NCI-H510A (cell line): ENCODE results near the gene AHDC1.
A peak's percentile ranks its signal among the peaks of the same experiment; 100 is the strongest.

Source experiments
- DNase-seq: peaks from one replicate; lab custom pipeline; 2025; lab: John Stamatoyannopoulos, UW

Gene AHDC1

DNA sequence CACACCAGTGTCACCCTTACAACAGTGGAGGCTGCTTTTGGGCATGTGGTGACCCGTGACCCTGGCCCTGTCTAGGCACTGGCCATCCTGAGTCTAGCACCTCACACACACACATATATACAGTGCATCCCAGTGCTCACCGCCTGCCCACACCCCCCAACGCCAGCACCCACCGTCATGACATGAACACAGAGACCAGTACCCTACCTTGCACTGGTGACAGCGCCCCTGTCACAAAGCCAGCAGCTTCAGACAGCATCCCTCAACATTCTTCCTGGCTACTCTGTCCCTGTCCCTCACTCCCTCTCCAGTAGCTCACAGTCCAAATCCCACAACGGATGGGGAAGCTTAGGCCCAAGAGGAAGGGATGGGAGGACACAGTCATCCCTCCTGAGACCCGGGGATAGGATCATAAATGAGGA is 27.1 kb downstream of the AHDC1 start:
- DNase-seq, result no peak

DNA sequence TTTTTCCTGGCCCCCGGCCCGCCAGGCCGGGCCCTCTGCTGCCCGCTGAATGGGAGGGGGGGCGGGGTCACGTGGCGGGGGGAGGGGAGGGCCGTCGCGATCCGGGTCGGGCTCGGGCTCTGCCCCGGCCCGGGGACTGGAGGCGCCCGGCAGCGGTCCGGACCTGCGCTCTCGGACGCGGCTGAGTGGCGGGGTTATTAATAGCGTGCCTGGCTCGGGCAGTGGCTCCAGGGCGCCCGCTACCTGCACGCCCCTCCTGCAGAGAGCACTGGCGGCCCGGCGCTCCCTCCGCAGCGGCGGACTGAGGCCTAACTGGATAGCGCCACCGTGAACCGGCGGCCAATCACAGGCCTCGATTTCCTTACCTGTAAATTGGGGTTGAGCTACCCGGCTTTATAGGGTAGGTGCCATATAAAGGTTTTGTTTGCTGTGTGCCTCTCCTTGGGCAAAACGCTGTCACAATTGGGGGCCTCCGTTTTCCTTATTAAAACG is 28.1 kb downstream of the AHDC1 start:
- DNase-seq, result peak; percentile 71

DNA sequence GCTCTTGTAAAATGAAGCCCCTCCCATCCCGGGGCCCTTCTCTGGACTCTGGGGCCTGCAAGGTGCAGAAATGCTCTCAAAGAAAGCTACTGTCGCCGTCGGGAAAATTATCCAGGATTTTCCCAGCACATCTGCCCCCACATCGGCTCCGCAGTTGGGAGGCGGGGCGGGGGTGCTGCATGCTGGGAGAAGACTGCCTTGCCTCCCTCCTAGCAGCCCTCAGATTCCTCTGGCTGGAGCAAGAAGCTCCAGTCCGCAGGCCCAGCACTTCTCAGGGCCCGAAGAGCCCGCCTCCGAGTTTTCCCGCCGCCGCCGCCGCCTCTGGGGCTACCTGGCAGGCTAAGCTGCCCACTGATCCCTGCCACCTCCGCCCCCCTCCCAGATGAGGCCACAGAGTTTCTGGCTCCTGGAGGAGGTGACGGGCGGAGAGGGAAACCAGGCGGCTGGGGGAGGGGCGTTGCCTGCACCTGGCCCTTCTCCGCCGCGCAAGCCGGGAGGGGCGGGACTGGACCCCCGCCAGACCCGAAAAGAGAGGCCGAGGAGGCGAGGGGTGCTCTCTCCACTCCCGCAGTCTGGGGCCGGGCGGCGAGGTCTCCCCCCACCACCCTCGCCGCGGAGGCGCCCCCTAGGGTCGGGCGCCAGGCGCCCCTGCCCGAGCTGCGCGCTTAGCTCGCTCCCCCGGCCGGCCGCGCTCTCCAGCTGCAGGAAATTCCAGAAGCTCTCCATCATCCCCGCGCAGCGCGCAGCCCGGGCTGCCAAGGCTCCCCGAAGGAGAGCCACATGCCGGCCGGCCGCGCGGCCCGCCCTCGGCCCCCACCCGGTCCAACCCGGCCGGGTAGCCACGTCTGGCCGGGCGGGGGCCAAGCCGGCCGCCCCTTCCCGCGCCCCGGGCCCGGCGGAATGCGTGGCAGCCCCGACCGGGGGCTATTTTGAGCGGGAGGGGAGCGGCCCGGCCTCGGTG is 28.8 kb downstream of the AHDC1 start:
- DNase-seq, result peak; percentile 92

DNA sequence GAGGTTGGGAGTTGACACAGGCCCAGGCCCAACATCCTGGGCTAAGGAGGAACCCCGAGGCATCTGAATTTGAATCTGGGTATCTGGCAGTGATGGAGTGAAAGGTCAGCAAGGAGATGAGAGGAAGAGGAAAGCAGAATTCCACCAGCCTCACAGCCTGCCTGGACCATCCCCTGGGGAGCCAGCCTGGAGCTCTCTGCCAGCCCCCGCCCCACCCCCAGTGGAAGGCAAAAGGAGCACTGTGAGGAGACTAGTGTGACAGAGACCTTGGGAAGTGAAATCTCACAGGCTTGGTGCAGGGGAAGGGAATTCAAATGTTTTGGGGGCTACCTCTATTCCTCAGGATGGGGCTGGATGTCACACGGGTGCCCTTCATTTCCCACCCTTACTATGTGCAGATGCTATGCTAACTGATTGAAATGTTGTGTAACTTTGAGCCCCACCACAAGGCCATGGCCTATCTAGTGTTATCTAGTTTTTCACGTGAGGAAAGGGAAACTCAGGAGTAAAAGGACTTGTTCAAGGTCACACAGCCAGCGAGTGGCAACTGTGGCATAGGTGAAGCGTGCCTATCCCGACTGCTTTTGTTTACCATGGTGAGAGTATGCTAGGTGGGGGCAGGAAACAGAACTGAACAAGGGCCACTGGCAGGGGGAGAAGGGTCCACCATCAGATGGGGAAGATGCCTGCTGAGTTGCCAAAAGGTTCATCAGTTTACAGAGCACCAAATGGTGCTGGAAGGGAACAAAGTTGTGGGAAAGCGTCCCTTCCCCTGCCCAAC is 29.8 kb downstream of the AHDC1 start:
- no peak for DNase-seq

DNA sequence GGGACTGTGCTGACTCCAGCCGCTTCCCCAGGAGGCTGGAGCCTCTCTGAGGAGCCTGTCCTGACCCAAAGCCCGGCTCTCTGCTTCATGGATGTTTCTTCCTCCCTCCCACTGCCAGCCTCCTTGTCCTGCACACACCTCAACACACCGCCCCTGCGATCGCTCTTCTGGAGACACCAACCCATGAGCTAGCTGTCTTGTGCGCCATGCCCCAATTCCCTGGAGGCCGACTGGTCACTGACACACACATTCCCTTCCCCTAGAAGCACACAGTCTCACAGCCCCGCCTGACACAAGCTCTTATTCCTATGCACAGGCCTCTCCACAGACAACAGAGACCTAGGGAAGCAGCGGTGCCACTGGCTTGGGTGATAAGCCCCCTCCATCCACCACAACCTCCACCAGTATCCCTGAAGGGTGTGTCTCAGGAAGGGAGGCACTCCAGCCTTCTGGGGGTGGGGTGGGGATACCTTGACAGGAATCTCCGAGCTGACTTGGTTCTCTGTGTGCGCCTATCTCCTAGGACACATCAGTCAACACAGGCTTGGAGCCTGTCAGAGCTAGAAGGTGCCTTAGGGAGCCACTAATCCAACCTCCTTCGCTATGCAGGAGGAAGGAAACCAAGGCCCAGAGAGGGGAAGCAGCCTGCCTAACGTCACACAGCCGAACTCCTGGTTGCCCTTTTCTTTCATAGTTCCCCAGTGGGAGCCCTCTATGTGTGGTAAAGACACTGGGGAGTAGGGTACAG is 31.1 kb downstream of the AHDC1 start:
- DNase-seq, result no peak

DNA sequence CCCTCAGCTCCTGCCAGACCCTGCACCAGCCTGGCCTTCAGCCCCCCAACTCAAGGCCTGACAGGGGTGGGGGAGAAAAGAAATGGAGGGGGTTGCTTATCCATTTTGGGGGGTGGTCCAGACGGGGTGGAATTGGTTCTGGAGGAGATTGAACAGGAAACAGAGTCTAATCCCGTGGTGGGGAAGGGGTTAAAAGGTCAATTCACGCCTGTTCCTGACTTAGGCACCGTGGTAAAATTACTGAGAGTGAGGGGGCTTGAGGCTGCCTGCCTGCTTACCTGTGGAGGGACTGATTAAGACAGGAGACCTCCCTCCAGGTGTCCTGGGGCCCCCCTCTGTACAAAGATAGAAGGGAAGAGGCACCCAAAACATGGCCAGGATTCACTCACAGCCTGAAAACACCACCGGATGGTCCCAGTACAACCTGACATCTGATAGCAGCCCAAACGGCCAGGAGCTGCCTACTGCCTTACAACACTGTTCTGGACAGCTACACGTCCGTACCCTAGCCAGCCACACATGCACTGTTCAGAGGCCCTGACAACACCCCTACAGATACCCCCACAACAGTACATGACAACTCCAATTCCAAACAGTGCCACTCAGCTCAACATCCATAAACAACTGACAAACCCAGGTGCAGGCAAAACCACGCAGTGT is 31.8 kb downstream of the AHDC1 start:
- DNase-seq, result no peak

DNA sequence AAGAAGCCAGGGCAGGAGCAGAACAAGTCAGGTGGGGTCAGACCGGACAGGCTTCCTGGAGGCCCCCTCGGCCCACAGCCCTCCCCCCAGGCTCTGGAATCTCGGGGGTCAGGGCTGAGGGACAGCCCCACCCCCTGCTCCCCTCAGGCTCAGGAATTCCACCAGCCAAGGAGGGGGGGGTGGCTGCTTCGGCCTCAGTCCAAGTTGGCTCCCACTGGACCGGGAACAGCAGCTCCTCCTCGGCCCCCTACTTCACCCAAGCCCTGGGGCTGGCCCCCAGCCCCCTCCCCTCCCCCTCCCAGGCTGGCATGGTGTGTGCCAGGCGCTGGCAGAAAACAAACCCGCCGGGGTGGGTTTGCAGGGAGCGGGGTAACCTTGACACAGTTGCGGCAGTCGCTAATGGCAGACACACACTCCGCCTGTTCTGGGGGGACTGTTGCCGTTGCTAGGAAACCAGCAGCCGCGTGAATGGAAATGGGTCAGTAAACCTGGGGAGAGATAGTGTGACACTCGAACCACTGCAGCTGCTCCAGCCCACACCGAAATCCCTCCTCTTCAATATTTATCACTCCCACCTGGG is 32.4 kb downstream of the AHDC1 start:
- no peak for DNase-seq

DNA sequence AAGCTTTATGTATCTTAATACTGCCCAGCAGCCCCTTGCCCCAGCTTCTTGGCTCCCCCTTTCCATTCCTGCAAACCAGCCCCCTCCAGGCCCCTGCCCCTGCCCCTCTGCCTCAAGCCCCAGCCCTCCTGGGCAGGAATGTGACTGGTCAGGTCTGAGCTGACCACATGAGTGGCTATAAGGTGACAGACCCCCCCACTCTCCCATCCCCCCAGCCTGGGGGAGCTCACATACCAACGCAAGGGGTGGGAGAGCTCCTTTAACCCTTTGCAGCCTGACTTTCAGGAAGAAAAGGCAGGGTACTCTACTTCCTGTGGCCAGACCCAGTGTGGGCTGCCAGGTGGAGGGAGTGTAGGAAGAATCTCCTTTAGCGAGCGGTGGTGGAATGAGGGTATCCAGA is 33.2 kb downstream of the AHDC1 start:
- no peak for DNase-seq

DNA sequence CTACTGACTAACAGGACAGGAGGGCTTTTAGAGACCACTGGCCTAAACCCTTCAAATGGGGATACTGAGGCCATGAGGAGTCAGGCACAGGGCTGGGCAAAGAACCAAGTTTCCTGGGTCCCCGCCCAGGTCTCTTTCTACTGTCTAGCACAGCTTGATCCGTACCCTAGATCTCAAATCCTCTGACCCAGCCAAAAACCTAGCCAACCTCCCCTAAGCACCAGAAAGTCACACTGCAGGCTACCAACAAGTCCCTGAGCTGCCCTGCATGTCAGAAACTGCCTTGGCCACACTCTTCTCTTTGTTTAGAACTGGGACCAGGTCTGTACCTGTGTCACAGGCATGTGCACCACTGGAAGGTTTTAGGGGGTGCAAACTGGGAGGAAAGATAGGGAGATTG is 33.6 kb downstream of the AHDC1 start:
- no peak for DNase-seq

DNA sequence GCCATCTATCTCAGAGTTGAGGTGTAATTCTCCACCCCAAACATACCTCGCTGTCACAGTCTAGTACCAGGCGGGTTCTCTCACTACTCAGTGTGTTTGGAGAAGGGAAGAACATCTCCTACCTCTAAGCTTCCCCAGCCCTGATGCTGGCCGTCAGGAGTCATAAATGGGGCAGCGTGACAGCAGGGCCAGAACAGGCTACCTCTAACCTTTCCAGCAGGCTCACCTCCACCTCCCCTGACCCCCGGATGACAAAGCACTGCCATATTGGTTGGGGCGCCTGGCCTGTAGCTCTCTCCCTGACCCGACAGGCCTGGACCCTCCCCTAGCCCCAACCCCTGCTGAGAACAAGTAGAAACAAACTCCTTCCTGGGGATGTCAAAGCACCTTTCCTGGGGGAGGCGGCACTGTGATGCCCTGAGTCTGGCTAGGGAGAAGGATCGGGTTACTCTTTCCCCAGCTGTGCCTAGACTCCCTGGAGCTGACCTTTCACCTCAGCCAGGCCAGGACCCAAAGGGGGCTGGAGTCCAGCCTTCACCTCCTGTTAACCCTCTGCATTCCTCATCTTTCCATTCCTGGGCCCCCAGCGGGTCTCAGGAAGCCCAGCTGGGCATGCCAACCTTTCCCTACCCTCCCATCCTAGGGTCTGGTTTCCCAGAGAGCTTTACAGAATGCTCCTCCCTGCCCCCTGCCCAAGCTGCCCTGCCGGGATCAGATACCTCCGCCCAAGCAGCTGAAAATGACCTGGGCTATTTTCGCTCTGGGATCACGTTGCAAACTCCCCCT is 34.2 kb downstream of the AHDC1 start:
- no peak for DNase-seq

DNA sequence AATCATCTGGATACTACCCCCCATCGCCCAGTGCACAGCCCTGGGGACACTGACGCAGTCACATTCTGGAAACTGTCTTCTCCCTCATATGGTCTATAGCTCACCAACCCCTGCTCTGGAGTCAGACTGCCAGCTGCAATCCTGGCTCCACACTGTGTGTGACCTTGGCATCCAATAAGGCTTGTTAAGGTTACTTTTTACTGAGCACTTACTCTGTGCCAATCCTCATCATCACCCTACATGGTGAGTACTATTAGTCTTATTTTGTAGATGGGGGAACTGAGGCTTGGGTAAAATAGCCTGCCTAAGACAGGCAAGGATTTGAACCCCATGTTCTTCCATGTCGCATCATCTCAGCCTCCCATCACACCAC is 34.9 kb downstream of the AHDC1 start:
- no peak for DNase-seq

DNA sequence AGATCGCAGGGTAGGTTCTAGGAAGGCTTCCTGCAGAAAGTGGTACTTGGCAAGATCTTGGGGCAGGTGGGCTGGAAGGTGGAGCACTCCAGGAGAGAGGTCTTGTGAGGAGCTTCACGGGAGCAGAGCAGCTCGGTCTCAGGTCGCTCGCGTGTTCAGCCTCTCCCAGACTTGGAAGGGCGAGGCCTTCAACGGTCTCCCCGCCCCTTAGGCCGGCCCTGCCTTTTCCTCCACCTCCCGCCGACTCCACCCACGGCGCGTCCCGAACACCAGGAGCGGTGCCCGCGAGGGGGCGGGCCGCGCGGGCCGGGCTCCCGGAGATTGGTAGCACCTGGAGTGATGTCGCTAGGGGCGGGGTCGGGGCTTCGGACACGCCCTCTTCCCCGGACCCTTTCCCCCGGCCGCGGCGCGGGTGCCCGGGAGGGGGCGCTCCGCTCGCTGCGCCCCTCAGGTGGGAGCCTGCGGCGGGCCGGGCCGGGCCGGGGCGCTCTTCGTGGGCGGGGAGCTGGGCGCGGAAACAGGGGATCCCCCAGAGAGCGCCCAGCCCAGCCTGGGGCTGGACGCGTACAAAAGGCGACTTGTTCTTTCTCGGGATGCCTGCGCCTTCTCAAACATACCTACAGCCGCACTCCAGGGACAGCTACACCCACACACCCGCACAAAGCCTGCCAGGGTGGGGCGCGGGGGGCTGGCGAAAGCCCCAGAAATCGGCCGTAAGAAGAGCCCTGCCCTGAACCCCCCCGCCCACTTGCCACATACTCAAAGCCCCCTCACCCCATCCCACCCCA is 35.5 kb downstream of the AHDC1 start:
- DNase-seq, result no peak

DNA sequence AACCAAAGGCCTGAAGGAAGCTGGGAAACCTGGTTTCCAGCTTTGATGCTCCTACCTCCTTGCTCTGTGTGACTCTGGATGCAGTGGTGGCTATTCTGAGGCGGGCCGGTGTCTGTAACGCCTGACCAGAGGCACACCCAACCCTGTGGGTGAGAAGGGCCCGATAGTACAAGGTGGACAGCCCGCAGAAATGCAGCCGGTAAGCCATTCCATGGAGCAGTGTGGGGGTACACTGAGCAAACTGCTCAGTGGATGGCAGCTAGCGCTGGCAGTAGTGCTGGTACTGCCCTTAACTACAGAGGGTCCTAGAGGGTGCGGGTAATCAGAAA is 36.0 kb downstream of the AHDC1 start:
- DNase-seq, result no peak

DNA sequence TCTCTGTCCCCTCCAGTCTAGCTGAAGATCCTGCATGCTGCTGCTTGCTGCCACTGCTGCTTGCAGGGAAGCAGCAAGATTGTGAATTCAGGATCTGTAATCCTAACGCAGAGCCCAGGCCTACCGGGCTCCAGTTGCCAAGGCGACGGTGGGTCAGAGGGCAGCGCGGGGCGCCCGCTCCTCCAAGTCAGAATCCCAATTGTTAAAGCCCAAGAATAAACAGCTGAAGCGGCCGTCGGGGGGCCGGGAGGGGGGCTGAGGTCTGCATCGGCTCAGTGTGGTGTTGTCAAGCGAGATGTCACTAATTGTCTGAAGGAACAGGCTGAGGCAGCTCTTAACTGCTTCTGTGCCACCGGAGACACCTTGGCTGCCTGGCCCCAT is 36.8 kb downstream of the AHDC1 start:
- no peak for DNase-seq

DNA sequence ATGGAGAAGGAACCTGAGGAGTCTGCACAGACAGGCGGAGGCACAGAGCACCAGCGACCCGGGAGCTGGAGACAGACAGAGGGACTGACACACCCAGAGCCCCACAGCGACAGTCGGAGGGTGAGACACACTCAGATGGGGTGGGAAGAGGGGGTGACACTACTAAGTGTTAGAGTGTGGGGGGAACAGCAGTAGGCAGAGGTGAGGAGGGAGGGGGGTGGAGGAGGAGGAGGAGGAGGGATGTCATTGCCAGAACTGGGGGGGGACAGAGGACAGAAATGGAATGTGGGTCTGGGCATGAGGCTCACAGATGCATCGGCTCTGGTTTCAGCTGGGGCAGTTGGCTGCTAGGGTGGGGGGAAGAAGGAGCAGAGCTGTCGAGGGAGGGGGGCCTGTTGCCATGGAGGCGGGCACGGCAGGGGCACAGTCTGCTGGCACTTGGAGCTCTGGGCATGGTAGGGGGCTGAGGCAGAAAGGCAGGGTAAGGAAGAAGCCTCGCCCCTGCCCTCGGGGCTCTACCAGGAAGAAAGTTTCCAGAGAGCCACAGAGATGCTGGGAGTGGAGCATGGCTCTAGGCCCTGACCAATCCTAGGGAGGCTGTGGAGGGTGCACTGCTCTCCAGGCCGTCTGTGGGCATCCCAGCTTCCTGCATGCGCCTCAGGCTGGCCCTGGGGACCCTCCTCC is 37.3 kb downstream of the AHDC1 start:
- DNase-seq, result no peak

DNA sequence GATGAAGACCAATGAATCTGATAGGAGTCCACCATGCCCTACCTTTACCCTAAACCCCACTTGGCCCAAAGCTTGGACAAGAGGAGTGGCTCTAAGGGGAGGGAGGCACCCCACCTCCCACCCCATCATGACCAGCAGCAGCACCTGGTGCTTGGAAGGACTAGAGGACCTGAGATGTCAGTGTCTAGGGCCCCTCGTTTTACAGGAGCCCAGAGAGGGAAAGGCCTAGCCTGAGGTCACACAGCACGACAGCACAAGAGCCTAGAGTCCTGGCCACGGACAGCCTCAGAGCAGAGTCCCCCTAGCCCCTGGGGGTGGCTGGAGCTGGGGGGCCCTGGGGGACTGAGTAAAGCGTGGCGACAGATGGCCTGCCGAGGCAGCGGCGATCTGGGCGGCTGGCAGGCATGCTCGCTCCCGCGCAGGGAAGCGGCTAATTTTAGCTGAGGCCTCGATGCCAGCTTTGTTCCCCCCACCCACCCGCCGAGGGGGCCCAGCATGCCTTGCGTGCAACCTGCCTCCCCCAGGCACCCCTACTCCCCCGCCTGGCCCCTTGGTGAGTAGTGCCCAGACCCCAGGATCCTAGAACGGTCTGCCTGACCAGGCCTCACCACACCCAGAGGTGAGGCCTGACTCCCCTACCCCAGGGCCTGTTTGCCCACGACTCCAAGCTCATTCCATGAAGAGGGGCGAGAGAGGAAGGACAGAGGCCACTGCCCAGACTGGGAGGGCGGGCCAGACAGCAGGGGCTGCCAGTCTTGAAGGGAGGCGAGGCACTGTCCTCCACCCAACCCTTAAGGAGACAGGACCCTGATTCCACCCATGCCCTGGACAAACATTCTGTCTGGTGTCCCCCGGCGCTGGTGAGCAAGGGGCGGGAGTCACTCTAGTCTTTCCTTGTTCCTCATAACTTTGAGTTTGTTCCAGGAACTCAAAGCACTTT is 39.0 kb downstream of the AHDC1 start:
- DNase-seq, result no peak

DNA sequence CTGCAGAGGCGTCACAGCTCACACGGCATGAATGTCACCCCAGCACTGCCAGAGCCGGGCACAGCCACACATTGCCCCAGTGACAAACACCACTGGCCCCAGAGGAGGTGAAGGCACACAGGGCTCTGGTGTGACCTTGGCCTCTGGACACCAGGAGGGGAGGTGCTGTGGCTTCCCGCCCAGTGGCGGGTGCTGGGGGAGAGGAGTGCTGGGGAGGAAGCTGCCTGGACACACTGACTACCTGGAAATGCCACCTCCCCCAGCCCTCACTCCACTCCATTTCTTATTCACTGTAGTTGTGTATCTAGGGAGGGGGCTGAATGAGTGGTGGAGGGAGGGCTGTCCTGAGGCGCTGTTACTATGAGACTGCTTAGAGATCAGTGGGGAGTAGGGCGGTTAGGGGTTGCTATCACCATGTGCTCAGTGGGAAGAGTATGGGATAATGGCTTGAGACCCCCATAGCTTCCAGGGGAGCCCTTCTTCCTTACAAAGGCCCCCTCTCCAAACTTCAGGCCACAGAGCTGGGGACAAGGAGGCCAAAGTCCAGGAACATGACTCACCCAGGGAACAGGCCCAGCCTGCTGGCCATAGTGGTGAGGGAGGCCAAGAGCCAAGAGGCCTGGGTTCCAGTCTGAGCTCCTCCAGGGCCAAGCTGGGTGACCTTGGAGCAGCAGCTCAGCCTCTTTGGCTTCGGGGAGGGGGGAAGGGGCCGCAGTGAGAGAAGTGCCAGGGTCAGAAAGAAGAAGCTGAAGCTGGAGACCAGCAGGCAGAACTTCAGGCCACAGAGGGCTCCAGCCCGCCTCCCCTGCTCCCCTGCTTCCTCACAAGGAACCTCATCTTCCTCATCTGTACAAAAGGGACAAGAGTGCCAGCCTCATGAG is 40.1 kb downstream of the AHDC1 start:
- no peak for DNase-seq

DNA sequence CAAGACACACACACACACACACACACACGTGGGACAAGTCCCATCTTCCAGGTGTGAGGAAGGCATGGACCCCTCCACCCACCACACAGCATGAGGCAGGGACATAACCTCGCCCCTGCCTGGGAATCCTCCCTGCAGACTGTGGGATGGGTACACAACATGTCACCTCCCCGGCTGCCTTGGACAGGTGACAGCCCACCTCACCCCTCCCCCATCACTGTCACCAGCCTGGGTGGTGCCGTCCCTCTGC is 40.7 kb downstream of the AHDC1 start:
- DNase-seq, result no peak
